GM06990 (cell line): ENCODE results near the gene P2RX7.

Experiments used
- DNase-seq: peaks from one replicate; pipeline ENCODE4 v3.0.0-alpha.2; 2011; ENCODE audit not compliant: insufficient read length; ENCODE audit errors: extremely low read depth
- H3K27me3 ChIP-seq: replicated peaks from 2 replicates; pipeline ENCODE4 v1.6.0; 2011; ENCODE audit warnings: low read length; ENCODE audit not compliant: control insufficient read depth, insufficient read depth
- H3K36me3 ChIP-seq: 2 replicates; pipeline ENCODE4 v1.5.1; 2011; ENCODE audit warnings: low read length; ENCODE audit not compliant: control insufficient read depth, insufficient read depth
- H3K4me3 ChIP-seq: replicated peaks from 2 replicates; pipeline ENCODE4 v1.5.1; 2011; ENCODE audit warnings: low read depth, mild to moderate bottlenecking, control low read depth, low read length
- CTCF ChIP-seq: IDR thresholded peaks from 2 replicates; pipeline ENCODE4 v1.5.1; 2011; ENCODE audit warnings: low read length, control low read depth, mild to moderate bottlenecking, inconsistent platforms; ENCODE audit not compliant: insufficient read depth, poor library complexity, severe bottlenecking

Gene P2RX7

GRCh38 chr12:121172145-121172544 lies 39.5 kb downstream of the P2RX7 start:
- no peaks in the 10 kb centered on the region for H3K27me3 ChIP-seq
- no peaks in the 10 kb centered on the region for H3K36me3 ChIP-seq
- H3K4me3 ChIP-seq, result no peak overlapping the region
- TF ChIP-seq CTCF, result no peak
- DNase-seq, result no peak

- TF ChIP-seq CTCF, result no peak
- no peak for DNase-seq
- Histone ChIP-seq H3K36me3 (no peaks in the 10 kb centered on the region), H3K27me3 (no peaks in the 10 kb centered on the region), H3K4me3 (no peak overlapping the region)
These were observed 42.9 kb downstream of the P2RX7 start for GRCh38 chr12:121175383-121176119.

DNA sequence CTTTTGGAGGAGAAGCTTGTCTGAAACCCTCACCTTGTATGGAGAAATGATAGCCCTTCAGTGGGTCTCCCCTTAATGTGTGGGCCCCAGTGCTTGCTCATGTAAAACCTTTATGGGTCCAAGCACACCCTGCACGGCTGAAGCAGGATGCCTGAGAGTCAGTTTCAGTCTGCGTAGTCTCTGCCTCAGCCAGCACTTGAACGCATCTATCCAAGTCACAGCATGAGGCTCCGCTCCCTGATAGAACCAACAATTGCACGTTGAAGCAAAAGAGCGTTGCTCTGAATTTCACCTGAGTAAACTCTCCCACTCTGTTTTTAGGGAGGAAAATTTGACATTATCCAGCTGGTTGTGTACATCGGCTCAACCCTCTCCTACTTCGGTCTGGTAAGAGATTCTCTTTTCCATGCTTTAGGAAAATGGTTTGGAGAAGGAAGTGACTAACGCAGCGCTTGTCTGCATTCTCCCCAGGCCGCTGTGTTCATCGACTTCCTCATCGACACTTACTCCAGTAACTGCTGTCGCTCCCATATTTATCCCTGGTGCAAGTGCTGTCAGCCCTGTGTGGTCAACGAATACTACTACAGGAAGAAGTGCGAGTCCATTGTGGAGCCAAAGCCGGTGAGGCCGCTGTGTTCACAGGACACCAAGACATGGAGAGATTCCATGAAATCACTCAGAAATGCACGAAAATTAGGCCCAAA lies 44.3 kb downstream of the P2RX7 start:
- no peaks in the 10 kb centered on the region for H3K36me3 ChIP-seq
- no peak overlapping the region for H3K4me3 ChIP-seq
- DNase-seq, result no peak
- H3K27me3 ChIP-seq, result no peaks in the 10 kb centered on the region
- no peak for TF ChIP-seq CTCF

GRCh38 chr12:121181181-121181580 lies 48.5 kb downstream of the P2RX7 start:
- Histone ChIP-seq H3K4me3 (no peak overlapping the region), H3K27me3 (no peaks in the 10 kb centered on the region), H3K36me3 (no peaks in the 10 kb centered on the region)
- DNase-seq, result no peak
- no peak for TF ChIP-seq CTCF

DNA sequence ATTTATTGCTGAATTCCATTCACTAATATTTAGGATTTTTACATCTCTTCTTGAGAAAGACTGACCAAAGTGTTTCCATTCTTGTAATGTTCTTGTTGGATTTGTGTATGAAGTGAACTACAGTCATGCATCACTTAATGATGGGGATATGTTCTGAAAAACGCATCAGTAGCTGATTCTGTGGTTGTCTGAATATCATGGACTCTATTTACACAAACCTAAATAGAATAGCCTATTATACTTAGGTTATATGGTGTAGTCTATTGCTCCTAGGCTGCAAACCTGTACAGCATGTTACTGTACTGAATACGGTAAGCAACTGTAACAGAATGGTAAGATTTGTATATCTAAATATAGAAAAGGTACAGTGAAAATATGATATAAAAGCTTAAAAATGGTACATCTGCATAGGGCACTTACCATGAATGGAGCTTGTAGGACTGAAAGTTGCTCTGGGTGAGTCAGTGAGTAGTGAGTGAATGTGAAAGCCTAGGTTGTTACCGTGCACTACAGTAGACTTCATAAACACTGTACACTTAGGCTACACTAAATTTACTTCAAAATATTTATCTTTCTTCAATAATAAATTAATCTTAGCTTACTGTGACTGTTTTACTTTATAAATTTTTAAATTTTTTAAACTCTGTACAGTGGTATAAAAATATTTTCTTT lies 49.7 kb downstream of the P2RX7 start:
- DNase-seq, result no peak
- H3K27me3 ChIP-seq, result no peaks in the 10 kb centered on the region
- no peak for TF ChIP-seq CTCF

More for the DNA sequence above, 49.7 kb downstream of the P2RX7 start:
- Histone ChIP-seq H3K4me3 (no peak overlapping the region), H3K36me3 (no peaks in the 10 kb centered on the region)
